ENCODE measurements around the gene OXCT1.

OXCT1 gene

DNA sequence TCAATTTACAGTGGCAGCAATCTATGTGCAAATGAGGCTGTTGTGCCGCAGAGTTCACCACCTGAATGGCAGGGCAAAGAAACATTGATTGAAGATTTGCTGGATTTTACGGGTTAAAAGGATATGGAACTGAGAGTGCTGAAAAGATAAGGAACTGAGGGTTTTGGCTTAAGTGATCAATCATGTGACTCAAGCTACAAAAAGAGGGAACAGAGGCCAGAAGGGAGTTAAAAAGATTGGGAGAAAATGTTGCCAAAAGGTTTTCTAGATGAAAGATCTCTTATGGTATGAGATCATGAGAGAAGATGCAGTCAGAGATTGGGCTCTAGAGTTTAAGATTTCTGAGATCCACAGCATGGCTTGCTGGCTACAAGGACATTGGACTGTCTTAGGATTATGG, 26.0 kb upstream of the OXCT1 start:
- H3K27ac ChIP-seq = no peak overlapping the region
- TF ChIP-seq, protein P1, sequence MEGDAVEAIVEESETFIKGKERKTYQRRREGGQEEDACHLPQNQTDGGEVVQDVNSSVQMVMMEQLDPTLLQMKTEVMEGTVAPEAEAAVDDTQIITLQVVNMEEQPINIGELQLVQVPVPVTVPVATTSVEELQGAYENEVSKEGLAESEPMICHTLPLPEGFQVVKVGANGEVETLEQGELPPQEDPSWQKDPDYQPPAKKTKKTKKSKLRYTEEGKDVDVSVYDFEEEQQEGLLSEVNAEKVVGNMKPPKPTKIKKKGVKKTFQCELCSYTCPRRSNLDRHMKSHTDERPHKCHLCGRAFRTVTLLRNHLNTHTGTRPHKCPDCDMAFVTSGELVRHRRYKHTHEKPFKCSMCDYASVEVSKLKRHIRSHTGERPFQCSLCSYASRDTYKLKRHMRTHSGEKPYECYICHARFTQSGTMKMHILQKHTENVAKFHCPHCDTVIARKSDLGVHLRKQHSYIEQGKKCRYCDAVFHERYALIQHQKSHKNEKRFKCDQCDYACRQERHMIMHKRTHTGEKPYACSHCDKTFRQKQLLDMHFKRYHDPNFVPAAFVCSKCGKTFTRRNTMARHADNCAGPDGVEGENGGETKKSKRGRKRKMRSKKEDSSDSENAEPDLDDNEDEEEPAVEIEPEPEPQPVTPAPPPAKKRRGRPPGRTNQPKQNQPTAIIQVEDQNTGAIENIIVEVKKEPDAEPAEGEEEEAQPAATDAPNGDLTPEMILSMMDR (conservative IDR thresholded peaks at IDR 0.05) = no peak
- no peak for TF ChIP-seq ZFX (IDR thresholded peaks at IDR 0.05)

DNA sequence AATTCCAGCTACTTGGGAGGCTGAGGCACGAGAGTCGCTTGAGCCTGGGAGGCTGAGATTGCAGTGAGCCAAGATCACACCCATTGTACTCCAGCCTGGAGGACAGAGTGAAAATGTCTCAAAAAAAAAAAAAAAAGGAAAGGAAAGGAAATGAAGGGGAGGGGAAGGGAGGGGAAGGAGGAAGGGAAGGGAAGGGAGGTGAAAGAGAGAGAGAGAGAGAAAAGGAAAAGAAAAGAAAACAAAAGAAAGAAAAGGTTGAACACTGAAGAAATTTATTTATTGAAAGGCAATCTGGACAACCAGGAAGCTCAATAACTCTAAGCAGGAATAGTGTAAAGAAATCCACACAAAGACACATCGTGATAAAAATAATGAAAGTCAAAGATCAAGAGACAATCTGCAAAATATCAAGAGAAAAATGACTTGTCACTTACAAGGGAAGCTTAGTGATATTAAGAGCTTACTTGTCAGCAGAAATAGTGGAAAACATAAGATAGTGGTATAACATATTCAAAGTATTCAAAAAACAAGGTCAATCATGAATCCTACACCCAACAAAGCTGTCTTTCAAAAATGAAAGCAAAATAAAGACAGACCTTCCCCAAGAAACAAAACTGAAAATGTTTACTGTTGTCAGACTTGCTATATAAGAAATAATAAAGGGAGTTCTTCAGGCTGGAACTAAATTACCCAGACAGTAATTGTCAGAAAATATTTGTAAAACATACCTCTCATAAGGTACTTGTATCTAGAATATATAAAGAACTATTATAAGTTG, 23.0 kb upstream of the OXCT1 start:
- H3K27ac ChIP-seq = no peak overlapping the region
- TF ChIP-seq ZFX (IDR thresholded peaks at IDR 0.05) = no peak

- H3K27ac ChIP-seq = no peak overlapping the region
- TF ChIP-seq, protein P1 (conservative IDR thresholded peaks at IDR 0.05) = no peak
- no peak for TF ChIP-seq ZFX (IDR thresholded peaks at IDR 0.05)
Observed at GRCh38 chr5:41892031-41892430, 21.8 kb upstream of the OXCT1 start.

DNA sequence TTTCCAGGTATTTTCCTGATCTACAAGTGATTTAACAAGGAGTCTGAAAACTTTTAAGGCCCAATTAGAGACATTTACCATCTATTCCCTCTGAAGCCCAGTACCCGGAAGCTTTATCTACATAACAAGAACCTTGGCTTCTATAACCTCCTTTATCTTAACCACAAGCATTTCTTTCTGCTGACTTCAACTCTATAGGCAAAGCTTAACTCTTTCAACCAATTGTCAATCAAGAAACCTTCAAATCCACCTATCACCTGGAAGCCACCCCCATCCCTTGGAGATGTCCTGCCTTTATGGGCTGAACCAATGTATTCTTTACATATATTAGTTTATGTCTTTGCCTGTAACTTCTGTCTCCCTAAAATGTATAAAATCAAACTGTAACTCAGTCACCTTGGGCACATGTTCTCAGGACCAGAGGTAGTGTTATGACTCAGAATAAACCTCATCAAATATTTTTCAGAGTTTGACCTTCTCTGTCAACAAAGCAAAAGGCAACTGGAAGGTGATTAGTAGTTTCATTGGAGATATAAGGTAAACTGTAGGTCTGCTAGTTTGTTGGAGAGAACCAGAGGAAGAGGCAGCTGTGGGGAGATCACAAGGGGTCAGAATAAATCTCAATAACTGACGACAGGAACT, 21.0 kb upstream of the OXCT1 start:
- no peak overlapping the region for H3K27ac ChIP-seq
- TF ChIP-seq, protein P1 (conservative IDR thresholded peaks at IDR 0.05) = no peak
- no peak for TF ChIP-seq ZFX (IDR thresholded peaks at IDR 0.05)

DNA sequence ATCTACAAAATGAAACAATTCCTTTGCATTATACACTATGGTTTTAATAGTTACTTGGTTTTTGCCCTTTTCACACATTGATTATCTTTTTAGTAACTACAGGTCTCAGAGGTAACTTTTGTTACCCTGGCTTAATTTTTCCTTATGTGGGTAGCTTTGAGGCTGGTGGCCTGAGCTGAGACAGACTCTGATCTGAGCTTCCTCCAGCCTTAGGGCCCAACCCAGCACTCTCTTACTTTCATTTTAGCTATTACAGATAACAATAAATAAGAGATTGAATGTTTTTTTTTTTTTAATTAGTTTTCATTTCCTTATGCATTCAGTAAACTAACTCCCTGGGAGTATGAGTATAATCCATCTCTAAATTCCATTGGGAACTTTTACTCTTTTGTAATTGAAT, 15.1 kb upstream of the OXCT1 start:
- TF ChIP-seq, protein P1 (conservative IDR thresholded peaks at IDR 0.05) = no peak
- no peak for TF ChIP-seq ZFX (IDR thresholded peaks at IDR 0.05)
- no peak overlapping the region for H3K27ac ChIP-seq

- no peak for TF ChIP-seq ZFX (IDR thresholded peaks at IDR 0.05)
- TF ChIP-seq, protein P1 (conservative IDR thresholded peaks at IDR 0.05) = no peak
- H3K27ac ChIP-seq = no peak overlapping the region
Observed at GRCh38 chr5:41883936-41884335, 13.7 kb upstream of the OXCT1 start.

DNA sequence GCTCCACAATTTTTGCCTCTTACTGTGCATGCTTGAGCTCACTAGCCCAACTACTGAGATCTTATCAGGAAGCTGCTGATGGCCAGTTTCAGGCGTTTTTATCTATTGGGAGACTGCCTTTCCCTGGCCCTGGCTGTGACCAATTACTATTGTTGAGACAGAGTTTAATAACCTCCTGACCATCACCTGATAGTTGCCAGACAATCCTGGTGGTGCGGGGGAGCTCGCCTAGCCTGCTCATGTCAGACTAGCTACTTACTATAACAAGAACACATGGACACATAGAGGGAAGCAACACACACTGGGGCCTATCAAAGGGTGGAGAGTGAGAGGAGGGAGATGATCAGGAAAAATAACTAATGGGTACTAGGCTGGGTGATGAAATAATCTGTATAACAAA, 13.0 kb upstream of the OXCT1 start:
- H3K27ac ChIP-seq = no peak overlapping the region
- TF ChIP-seq, protein P1 (conservative IDR thresholded peaks at IDR 0.05) = no peak
- TF ChIP-seq ZFX (IDR thresholded peaks at IDR 0.05) = no peak
